T-cell (primary cell): ENCODE data around the gene BRCC3. TPM values are rescaled to one million over a fixed set of nuclear protein-coding genes. Genes with fewer than 3 reads are reported as not detected.

Source experiments
- ATAC-seq, 4 experiments: fragments of 200-7000 bp in 3 of 4; fragments of 150-1000 bp in 1 of 4; cut with Tn5 transposase; replicated peaks in 1 of 4; 1 replicate in 3 of 4; 2 replicates in 1 of 4; pipeline ENCODE4 v1.10.0; 2021; ENCODE audit warnings: moderate library complexity in 3 of 4, mild to moderate bottlenecking in 2 of 4, moderate number of reproducible peaks in 1 of 4
- CTCF ChIA-PET, 2 donors: fragments of 300-600 bp; sonication (Branson Sonifier 250); formaldehyde crosslinking; loops; one replicate each; lab custom pipeline; 2022; ENCODE audit warnings: antibody characterized with exemption in 2 of 2; lab: Charles Lee
- POLR2A ChIA-PET, 2 donors: fragments of 300-600 bp; sonication (Branson Sonifier 250); formaldehyde crosslinking; loops; one replicate each; lab custom pipeline; 2022; ENCODE audit warnings: antibody characterized with exemption in 2 of 2; lab: Charles Lee
- DNase-seq, 35 experiments: peaks; one replicate each; pipeline versions ENCODE4 v3.0.0 to v3.0.0-alpha.2; 2013 to 2023
- H3K27ac ChIP-seq: one replicate; pipeline ENCODE4 v1.5.1; 2013; ENCODE audit warnings: low read length
- H3K27me3 ChIP-seq, 2 experiments: replicated peaks in 1 of 2; 1 replicate in 1 of 2; 2 replicates in 1 of 2; pipeline versions ENCODE4 v1.6.1 to v1.7.0; 2013; ENCODE audit warnings: low read length in 1 of 2, mixed read lengths in 1 of 2; ENCODE audit not compliant: control insufficient read depth in 2 of 2, insufficient read depth in 2 of 2; ENCODE audit errors: extremely low read depth in 1 of 2
- H3K36me3 ChIP-seq, 2 donors: 1 replicate in 1 of 2; 2 replicates in 1 of 2; pipeline versions ENCODE4 v1.6.1 to v1.7.0; 2013; ENCODE audit warnings: low read length in 1 of 2; ENCODE audit not compliant: control insufficient read depth in 2 of 2, insufficient read depth in 1 of 2; ENCODE audit errors: extremely low read depth in 1 of 2
- H3K4me1 ChIP-seq, 2 experiments: 1 replicate in 1 of 2; 2 replicates in 1 of 2; pipeline versions ENCODE4 v1.6.1 to v1.7.0; 2013; ENCODE audit warnings: low read length in 2 of 2, mixed read lengths in 1 of 2; ENCODE audit not compliant: insufficient read depth in 2 of 2, control insufficient read depth in 1 of 2; ENCODE audit errors: extremely low read depth in 1 of 2
- H3K4me3 ChIP-seq, 2 donors: 1 replicate in 1 of 2; 2 replicates in 1 of 2; pipeline versions ENCODE4 v1.5.1 to v1.7.0; 2013; ENCODE audit warnings: mild to moderate bottlenecking in 2 of 2, low read length in 1 of 2, moderate library complexity in 1 of 2; ENCODE audit not compliant: control insufficient read depth in 1 of 2; ENCODE audit errors: extremely low read depth in 1 of 2
- H3K9me3 ChIP-seq: 2 replicates; pipeline ENCODE4 v1.7.0; 2013
- H3K27ac Mint-ChIP-seq, 2 donors: one replicate each; pipeline ENCODE4 v1.8.0; 2020 to 2021; ENCODE audit warnings: mild to moderate bottlenecking in 2 of 2, mixed read lengths in 2 of 2
- H3K27me3 Mint-ChIP-seq, 2 donors: one replicate each; pipeline ENCODE4 v1.8.0; 2021 to 2022; ENCODE audit warnings: mixed read lengths in 2 of 2
- H3K36me3 Mint-ChIP-seq: one replicate; pipeline ENCODE4 v1.8.0; 2021; ENCODE audit warnings: mixed read lengths
- H3K4me1 Mint-ChIP-seq, 3 donors: one replicate each; pipeline ENCODE4 v1.8.0; 2020 to 2022; ENCODE audit warnings: mixed read lengths in 3 of 3, mild to moderate bottlenecking in 1 of 3
- H3K4me3 Mint-ChIP-seq, 3 donors: one replicate each; pipeline ENCODE4 v1.8.0; 2020 to 2022; ENCODE audit warnings: mild to moderate bottlenecking in 3 of 3, mixed read lengths in 3 of 3, moderate library complexity in 3 of 3
- H3K9me3 Mint-ChIP-seq, 3 donors: one replicate each; pipeline ENCODE4 v1.8.0; 2020 to 2022; ENCODE audit warnings: mixed read lengths in 3 of 3
- WGBS: methylation state at CpG from one replicate; pipeline ENCODE4 v1.1.5; 2013; ENCODE audit warnings: missing lambda C conversion rate; ENCODE audit not compliant: insufficient coverage; 5-methylcytosine and 5-hydroxymethylcytosine counted together
- total RNA-seq, 35 experiments: library from RNA in 6 of 35; stranded (reverse) in 6 of 35; fragments of 120-200 nt in 1 of 35; gene quantifications; one replicate each; pipeline versions ENCODE4 v1.2.1 to v1.2.4 and lab custom pipeline; 2013 to 2026

The BRCC3 gene
- total RNA-seq, 5 donors from 2014 or later (not counting 1 experiment from before 2014, with no cell fraction given): 14.2 to 17.7 (median 17.0) TPM

DNA sequence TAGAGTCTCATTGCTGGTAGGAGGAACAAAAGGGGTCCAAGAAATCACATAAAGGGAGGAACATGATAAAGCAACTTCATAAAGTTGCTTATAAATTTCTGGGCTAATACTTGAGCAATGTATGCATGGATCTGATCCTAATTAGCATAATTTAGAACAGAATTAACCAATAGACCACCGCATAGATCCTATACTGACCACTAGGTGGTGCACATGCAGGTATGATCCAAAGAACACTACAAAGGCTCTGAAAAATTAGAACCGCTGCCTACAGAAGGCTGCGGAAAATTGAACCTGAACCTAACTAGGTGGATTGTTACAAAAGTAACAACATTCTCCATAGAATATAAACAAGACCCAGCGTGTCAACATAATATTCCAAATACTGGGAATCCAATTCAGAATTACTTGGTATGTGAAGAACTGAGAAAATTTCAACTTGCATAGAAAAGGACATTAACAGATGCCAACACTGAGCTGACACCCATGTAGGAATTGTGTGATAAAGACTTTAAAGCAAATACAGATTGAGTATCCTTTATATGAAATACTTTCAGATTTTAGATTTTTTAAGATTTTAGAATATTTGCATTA is 23.3 kb downstream of the BRCC3 start:
- Histone ChIP-seq H3K4me1 (no peaks in the 10 kb centered on the region), H3K27me3 (no peaks in the 10 kb centered on the region), H3K4me3 (no peak overlapping the region), H3K27ac (no peak overlapping the region), H3K36me3 (peaks cover 0 to 4% of the 10 kb centered on the region in 2 donors), H3K9me3 (no peaks in the 10 kb centered on the region)
- Mint-ChIP-seq H3K27ac (no peak overlapping the region), H3K4me3 (no peak overlapping the region), H3K4me1 (peaks cover 3 to 5% (median 4%) of the 10 kb centered on the region in 3 donors), H3K9me3 (no peaks in the 10 kb centered on the region), H3K36me3 (peaks cover 14% of the 10 kb centered on the region), H3K27me3 (peaks cover 0 to 3% of the 10 kb centered on the region in 2 donors)
- ChIA-PET CTCF (interaction anchor here in 1 of 2 donors (1.1 to 2.2 kb wide), 2 partner anchors 10 to 122 kb away, joined by 3 to 11 read pairs; partner anchors contain the start of gene VBP1), POLR2A (no interaction called here)
- ATAC-seq (peak; percentile 58 to 82 (median 71)), DNase-seq (peak in 19 of 35 experiments; percentile 4 to 67 (median 20))
- no CpG with 5 or more reads among the region's 4 CpGs for WGBS

DNA sequence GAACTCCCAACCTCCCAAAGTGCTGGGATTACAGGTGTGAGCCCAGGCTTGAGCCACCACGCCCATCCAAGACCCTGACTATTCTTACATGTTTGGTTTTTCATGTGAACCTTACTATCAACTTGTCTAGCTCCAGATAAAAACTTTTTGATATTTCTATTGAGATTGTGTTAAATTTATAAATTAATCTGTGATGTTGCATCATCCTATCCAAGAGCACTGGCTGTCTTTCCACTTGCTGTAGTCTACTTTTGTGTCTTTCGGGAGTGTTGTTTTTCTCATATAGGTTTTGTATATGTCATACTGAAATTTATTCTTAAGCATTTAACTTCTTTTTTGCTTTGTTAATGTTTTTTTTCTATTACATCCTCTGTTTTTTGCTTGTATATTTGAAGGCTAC is 34.6 kb downstream of the BRCC3 start:
- no peaks in the 10 kb centered on the region for H3K9me3 ChIP-seq
- H3K4me3 ChIP-seq: no peak overlapping the region
- no peaks in the 10 kb centered on the region for H3K27me3 Mint-ChIP-seq
- no peaks in the 10 kb centered on the region for H3K9me3 Mint-ChIP-seq
- H3K27ac ChIP-seq: no peak overlapping the region
- no peaks in the 10 kb centered on the region for H3K36me3 ChIP-seq
- H3K27me3 ChIP-seq: no peaks in the 10 kb centered on the region
- H3K4me1 Mint-ChIP-seq: peaks cover 0 to 8% (median 2%) of the 10 kb centered on the region in 3 donors
- POLR2A ChIA-PET: no interaction called here
- no peak overlapping the region for H3K4me3 Mint-ChIP-seq
- no peak overlapping the region for H3K27ac Mint-ChIP-seq
- WGBS: no CpG with 5 or more reads among the region's 2 CpGs
- no peak for ATAC-seq
- no peak for DNase-seq
- peaks cover 36% of the 10 kb centered on the region for H3K36me3 Mint-ChIP-seq
- CTCF ChIA-PET: no interaction called here
- no peaks in the 10 kb centered on the region for H3K4me1 ChIP-seq

DNA sequence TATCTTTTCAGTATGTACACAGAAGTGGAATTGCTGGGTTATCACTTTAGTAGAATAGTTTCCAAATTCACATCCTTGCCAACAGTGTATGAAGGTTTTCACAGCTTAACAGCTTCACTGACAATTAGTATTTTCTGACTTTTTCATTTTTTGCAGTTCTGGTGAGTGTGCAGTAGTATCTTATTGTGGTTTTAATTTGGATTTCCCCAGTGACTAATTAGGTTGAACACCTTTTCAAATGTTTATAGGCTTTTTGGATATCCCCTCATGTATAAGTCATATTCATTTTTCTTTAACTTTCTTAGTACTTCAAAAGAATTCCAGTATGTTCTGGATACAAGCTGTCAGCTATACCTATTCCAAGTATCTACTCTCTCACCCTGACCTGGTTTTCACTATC is 37.1 kb downstream of the BRCC3 start:
- H3K4me1 ChIP-seq: no peaks in the 10 kb centered on the region
- no peaks in the 10 kb centered on the region for H3K9me3 ChIP-seq
- no peak overlapping the region for H3K4me3 Mint-ChIP-seq
- ATAC-seq (no peak), DNase-seq (no peak)
- peaks cover 37% of the 10 kb centered on the region for H3K36me3 Mint-ChIP-seq
- no peak overlapping the region for H3K4me3 ChIP-seq
- peaks cover 0 to 4% of the 10 kb centered on the region in 2 donors for H3K27me3 Mint-ChIP-seq
- no peaks in the 10 kb centered on the region for H3K36me3 ChIP-seq
- ChIA-PET CTCF (no interaction called here), POLR2A (no interaction called here)
- no peaks in the 10 kb centered on the region for H3K9me3 Mint-ChIP-seq
- H3K27me3 ChIP-seq: no peaks in the 10 kb centered on the region
- H3K4me1 Mint-ChIP-seq: peaks cover 0 to 2% (median 0%) of the 10 kb centered on the region in 3 donors
- no peak overlapping the region for H3K27ac Mint-ChIP-seq
- H3K27ac ChIP-seq: no peak overlapping the region

DNA sequence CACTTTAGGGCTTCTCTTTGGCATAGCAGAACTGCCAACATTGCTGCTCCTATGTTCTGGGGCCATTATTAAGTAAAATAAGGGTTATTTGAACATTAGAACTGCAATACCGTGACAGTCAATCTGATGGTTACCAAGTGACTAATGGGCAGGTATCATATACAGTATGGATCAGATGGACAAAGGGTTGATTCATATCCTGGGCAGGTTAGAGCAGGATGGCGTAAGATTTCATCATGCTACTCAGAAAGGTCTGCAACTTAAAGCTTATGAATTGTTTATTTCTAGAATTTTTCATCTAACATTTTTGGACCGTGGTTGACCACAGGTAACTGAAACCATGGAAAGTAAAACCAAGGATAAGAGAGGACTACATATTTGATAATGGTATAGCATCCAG is 40.9 kb downstream of the BRCC3 start:
- no CpG with 5 or more reads among the region's 3 CpGs for WGBS

DNA sequence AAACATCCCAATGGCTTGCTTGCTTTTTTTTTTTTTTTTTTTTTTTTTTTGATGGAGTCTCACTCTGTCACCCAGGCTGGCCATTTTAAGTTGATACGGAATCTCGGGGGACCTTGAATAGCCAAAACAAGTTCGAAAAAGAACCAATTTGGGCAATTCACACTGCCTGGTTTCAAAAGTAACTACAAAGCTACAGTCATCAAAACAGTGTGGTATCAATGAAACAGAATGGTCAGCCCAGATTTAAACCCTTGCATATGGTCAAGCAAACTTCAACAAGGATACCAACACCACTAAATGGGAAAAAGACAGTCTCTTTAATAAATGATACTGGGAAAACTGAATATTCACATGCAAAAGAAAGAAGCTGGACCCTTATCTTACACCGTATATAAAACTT is 41.8 kb downstream of the BRCC3 start:
- Histone ChIP-seq H3K36me3 (peaks cover 0 to 2% of the 10 kb centered on the region in 2 donors), H3K27me3 (no peaks in the 10 kb centered on the region), H3K9me3 (no peaks in the 10 kb centered on the region), H3K4me3 (no peak overlapping the region), H3K27ac (no peak overlapping the region), H3K4me1 (no peaks in the 10 kb centered on the region)
- Mint-ChIP-seq H3K4me3 (no peak overlapping the region), H3K36me3 (peaks cover 35% of the 10 kb centered on the region), H3K4me1 (no peaks in the 10 kb centered on the region), H3K9me3 (no peaks in the 10 kb centered on the region), H3K27ac (no peak overlapping the region), H3K27me3 (peaks cover 0 to 4% of the 10 kb centered on the region in 2 donors)
- ATAC-seq (no peak), DNase-seq (no peak)
- CTCF ChIA-PET: interaction anchor here in 1 of 2 donors (0.6 kb wide), 1 partner anchor 36 kb away, joined by 3 read pairs; no protein-coding TSS in a partner anchor
- 100% methylated on average over 1 of the region's 4 CpGs for WGBS
- POLR2A ChIA-PET: no interaction called here

More for the DNA sequence above, 40.9 kb downstream of the BRCC3 start:
- no peak overlapping the region for H3K27ac Mint-ChIP-seq
- peaks cover 39% of the 10 kb centered on the region for H3K36me3 Mint-ChIP-seq
- no peak for ATAC-seq
- Histone ChIP-seq H3K27ac (no peak overlapping the region), H3K27me3 (no peaks in the 10 kb centered on the region), H3K4me3 (no peak overlapping the region), H3K9me3 (no peaks in the 10 kb centered on the region), H3K36me3 (no peaks in the 10 kb centered on the region), H3K4me1 (no peaks in the 10 kb centered on the region)
- H3K9me3 Mint-ChIP-seq: no peaks in the 10 kb centered on the region
- H3K4me1 Mint-ChIP-seq: no peaks in the 10 kb centered on the region
- ChIA-PET CTCF (no interaction called here), POLR2A (no interaction called here)
- H3K4me3 Mint-ChIP-seq: no peak overlapping the region
- peaks cover 0 to 4% of the 10 kb centered on the region in 2 donors for H3K27me3 Mint-ChIP-seq
- no peak for DNase-seq

DNA sequence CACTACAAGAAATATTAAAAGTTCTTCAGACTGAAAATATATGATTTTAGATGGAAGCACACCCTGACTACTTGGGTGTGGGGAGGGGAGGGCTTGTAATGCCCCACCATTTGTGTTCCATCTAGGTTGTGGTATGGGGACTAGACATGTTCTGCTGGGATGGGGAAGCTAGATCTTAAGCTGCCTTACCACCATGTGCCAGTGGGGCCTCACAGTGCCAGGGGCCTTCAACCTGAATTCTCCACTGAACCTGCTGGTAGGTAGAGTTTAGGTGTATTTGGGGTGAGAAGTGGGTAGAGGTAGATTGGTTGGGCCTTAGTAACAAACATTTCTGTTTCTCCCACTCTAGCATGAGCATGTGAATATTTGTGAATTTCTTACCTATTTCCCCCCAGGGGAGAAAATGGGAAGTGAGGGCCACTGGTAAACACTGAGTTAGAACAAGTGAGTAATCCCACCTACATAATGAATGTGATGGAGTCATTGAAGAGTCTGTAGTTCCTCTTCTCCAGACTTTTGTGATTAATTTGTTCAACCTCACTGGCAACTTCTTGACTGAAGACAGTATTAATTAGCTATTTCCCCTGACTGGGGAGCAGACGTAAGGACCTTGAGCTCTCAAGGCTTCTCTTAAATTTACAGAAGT is 44.0 kb downstream of the BRCC3 start:
- H3K4me1 ChIP-seq: no peaks in the 10 kb centered on the region
- H3K4me3 ChIP-seq: no peak overlapping the region
- peaks cover 0 to 6% of the 10 kb centered on the region in 2 donors for H3K36me3 ChIP-seq
- H3K27me3 ChIP-seq: no peaks in the 10 kb centered on the region
- H3K36me3 Mint-ChIP-seq: peaks cover 33% of the 10 kb centered on the region
- H3K4me1 Mint-ChIP-seq: no peaks in the 10 kb centered on the region
- H3K9me3 Mint-ChIP-seq: no peaks in the 10 kb centered on the region
- H3K27ac Mint-ChIP-seq: no peak overlapping the region
- WGBS: no CpG with 5 or more reads among the region's 1 CpG
- no peak for DNase-seq
- H3K27ac ChIP-seq: no peak overlapping the region
- H3K27me3 Mint-ChIP-seq: peaks cover 0 to 7% of the 10 kb centered on the region in 2 donors
- H3K9me3 ChIP-seq: no peaks in the 10 kb centered on the region
- POLR2A ChIA-PET: no interaction called here
- no peak overlapping the region for H3K4me3 Mint-ChIP-seq
- ATAC-seq: no peak
- CTCF ChIA-PET: no interaction called here
